OCI-LY7 (cell line): Measurements from ENCODE around the gene CASP5.
"Not testable (repeated sequence)": the region's sequence is repeated elsewhere in the genome, so short reads cannot be mapped to it uniquely, and the experiment has no call there.

ENCODE experiments used
- EZH2phosphoT487 ChIP-seq: fragments of 200-600 bp; sonication (generic); IDR thresholded peaks from 2 replicates; pipeline ENCODE4 v1.6.1; 2018; ENCODE audit warnings: low read depth, borderline replicate concordance, mild to moderate bottlenecking, mixed run types, antibody characterized with exemption, low read length, moderate library complexity, mixed read lengths
- TF ChIP-seq, protein P1 (sequence below): fragments of 200-600 bp; sonication (generic); conservative IDR thresholded peaks from 2 replicates; pipeline ENCODE4 v1.5.1; 2014; ENCODE audit warnings: mild to moderate bottlenecking, antibody characterized with exemption, low read length, moderate library complexity, mixed read lengths

DNA sequence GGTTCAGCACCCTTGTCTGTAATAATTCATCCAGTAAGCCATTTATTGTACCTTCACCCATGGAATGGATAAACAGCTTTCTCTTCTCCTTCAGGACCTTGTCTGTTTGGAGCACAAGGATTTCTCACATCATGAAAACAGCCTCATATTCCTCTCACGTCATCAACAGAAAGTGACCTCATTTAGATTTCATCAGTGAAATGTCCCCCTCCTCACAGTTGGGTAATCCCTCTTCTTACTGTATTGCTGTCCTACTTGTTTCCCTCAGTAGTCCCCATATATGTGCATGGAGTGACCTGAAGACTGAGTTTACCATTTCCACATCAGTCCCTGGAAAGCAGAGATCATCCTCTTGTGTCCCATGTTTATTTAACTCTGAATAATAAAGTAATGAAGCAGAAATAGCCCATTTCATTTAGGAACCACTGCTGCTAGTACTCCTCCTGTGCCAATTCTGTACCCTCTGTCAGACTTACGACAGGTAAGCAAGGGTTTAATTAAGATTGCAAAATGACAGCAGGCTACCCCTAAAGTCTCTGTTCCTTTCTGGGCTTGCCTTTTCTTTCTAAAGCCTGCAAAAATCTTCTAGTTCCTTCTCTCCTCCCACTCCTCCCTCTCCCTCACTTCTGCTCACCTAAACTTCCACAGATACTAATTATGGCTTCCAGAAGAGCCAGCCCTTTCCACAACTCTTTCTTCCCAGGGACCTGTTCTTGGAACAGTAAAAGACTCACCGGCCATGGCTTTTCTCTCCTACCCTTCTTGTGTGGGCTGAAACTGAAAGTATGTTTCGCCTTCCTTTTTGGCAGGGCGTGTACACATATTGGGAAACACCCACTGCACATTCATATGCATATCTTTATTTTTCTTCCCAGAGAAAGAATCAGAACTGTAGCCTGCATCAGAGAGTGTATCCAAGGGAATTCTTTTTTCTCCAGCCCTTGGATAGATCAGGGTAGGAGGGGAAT is 21.9 kb upstream of the CASP5 start, which contains the start of gene CARD16:
- TF ChIP-seq, protein P1, sequence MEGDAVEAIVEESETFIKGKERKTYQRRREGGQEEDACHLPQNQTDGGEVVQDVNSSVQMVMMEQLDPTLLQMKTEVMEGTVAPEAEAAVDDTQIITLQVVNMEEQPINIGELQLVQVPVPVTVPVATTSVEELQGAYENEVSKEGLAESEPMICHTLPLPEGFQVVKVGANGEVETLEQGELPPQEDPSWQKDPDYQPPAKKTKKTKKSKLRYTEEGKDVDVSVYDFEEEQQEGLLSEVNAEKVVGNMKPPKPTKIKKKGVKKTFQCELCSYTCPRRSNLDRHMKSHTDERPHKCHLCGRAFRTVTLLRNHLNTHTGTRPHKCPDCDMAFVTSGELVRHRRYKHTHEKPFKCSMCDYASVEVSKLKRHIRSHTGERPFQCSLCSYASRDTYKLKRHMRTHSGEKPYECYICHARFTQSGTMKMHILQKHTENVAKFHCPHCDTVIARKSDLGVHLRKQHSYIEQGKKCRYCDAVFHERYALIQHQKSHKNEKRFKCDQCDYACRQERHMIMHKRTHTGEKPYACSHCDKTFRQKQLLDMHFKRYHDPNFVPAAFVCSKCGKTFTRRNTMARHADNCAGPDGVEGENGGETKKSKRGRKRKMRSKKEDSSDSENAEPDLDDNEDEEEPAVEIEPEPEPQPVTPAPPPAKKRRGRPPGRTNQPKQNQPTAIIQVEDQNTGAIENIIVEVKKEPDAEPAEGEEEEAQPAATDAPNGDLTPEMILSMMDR = not testable (repeated sequence)
- TF ChIP-seq EZH2phosphoT487 = not testable (repeated sequence)
